ENCODE results near the gene LHFPL2.

The LHFPL2 gene

DNA sequence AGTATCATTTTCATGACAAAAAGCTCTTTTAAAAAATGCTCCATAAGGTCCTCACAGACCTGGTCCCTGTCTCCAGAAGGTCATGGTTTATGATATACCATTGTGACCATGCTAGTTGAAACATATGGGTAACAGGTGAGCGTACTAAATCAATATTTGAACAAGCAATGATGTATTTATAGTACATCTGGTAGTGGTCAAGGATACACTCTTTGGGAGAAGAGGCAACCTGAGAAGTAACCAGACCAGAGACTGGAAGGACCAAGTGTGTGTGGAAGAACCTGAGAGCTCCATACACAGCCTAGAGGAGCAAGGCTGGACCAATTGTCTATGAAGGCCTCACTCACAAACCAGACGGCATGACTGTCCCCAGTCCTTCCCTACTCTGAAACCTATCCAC lies 55.1 kb downstream of the LHFPL2 start:
- no peak for DNase-seq

DNA sequence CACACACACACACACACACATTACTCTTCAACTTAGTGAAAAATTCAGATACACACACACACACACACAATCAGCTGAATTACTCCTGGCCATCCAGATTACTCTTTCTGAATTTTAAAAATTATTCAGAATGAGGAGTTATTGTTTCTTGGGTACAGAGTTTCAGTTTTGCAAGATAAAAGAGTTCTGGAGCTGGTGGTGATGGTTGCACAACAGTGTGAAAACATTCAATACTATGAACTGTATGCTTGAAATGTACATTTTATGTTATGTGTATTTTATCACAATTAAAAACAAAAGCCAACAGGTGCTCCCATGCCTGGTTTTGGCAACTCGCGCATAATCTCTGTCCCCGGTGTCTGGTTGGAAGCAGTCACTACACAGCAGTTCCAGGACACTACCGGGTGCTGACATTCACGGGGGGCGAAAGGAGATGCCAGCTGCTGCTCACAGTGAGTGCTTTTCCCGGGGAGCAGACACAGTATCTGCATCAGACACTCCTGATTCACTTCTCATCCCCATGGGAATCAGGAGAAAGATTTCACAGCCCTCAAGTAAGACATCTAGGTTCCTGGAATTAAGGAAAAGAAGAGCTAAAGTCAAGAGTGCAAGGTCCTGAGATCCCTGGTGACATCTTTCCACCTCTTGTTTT lies 55.7 kb downstream of the LHFPL2 start:
- DNase-seq, result no peak

DNA sequence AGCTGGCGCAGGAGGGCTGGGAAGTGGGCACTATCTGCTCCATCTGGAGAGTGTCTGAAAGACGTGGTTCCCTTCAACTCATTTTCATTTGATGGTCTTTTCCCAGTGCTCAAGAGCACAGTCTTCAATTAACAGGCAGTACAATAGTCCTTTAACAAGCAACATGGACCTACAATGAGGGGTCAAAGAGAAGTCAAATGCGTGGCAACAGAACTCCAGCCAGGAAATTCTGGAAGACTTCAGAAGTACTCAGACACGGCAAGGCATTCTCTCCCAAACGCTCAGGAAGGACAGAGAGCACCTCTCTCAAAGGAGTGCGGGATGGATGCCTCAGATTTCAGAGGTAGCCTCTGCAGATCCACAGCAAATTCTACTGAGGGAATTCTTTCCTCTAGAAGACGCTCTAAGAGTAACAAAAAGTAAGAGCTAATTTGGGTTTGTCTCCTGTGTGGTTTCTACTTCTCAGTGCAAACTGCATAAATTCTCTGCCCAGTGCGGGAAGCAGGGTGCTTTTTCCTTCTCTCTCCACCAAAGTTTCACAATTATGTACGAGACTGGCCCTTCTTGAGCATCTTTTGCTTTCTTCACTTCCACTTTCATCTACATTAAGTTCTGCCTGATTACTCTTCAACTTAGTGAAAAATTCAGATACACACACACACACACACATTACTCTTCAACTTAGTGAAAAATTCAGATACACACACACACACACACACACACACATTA lies 56.4 kb downstream of the LHFPL2 start:
- DNase-seq, result no peak

- DNase-seq, result no peak
Measured at GRCh38 chr5:78591138-78591612, 57.4 kb downstream of the LHFPL2 start.

GRCh38 chr5:78589923-78590322 lies 58.6 kb downstream of the LHFPL2 start:
- DNase-seq, result no peak

DNA sequence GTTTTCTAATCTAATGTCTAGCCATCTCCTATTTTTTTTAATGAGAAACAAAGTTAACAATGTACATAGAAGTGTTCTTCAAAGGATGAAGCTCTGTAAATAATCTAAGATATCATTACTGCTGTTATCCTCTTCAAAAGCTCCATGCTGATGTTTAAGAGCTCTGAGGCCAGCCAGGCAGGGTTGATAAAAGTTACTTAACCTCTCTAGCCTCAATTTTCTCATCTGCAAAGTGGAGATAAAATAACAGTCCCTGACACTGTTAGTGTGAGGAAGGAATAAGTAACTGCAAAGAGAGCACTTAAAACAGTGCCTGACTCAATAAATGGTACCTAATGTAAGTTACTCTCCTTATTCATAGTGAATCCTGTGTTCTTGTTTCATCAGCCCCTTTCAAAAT lies 60.1 kb downstream of the LHFPL2 start:
- DNase-seq, result no peak

GRCh38 chr5:78587775-78588291 lies 60.7 kb downstream of the LHFPL2 start:
- no peak for DNase-seq

GRCh38 chr5:78587081-78587774 lies 61.3 kb downstream of the LHFPL2 start:
- no peak for DNase-seq

- no peak for DNase-seq
Measured at GRCh38 chr5:78586251-78586650, 62.3 kb downstream of the LHFPL2 start.

- DNase-seq, result no peak
Measured at GRCh38 chr5:78578015-78578414, 70.6 kb downstream of the LHFPL2 start.

DNA sequence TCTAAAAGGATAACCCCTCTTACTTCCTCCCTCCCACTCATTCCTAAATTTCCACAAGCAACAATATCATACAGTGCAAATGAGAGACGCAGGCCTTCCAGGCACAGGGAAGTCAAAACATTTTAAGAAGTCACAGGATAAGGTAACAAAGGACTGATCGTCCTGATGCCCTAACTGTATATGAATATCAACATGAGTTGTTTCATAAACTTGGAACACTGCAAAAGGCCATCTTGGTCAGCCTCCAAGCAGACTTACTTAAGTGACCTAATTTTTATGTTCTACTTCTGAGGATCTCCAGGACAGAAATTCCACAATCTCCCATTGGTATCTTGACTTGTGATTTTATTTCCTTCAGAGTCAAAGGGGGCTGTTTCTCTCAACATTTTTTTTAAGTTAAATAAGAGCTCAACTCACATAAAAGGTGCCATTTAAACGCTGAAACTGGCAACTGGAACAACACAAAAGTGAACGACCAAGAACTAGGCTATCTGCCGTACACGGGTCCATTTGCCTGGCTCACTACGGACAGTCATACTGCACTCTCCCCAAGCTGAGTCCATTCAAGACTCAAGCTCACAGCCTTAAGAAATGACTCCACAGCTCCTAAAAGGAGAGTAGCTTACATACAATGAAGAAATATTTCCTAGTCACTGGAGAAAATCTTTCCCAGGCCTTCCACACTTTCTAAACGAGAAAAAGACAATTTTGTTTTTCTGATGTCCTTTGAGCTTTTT lies 71.3 kb downstream of the LHFPL2 start:
- DNase-seq, result no peak

DNA sequence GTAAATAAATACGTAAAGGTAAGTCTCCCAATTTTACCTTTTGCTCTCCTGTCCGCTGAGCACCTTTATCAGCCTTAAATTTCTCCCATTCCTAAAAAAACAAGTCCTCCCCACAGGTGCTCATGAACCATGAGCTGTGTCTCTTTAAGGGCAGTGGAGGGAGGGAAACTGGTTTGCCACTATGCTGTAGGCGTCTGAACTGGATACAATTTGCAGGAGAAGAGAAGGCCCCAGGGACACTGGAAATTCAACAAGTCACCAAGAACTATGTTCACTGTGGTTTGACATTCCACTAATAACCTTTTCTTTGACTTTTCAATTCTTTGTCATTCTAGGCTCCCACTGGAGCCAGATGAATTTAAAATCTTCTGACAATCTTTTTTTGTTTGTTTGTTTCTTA lies 72.2 kb downstream of the LHFPL2 start:
- DNase-seq, result no peak

GRCh38 chr5:78574731-78575161 lies 73.8 kb downstream of the LHFPL2 start:
- DNase-seq, result no peak

DNA sequence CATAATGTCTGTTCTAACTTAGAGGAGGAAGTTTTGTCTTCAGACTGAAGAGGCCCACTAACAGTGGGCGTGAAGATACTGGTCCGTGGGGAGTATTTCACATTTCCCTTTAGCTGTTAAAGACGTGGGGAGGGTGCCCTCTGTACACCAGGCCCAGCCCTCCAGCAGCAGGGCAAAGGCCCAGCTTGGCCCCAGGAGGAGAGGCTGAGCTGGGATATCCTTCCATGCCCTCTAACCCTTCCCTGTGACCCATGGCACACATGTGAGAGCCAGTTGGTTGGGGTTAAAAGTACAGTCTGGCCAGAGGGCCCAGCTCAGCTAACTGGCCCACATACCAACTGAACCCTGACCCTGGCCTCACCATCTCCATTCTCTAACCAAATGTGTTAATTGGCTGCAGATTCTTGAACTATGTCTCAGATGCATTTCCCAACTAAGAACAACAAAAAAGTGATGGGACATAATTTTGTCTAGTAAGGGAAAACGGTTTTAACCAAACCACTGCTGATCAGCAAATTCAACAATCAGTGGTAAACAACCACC lies 74.4 kb downstream of the LHFPL2 start:
- no peak for DNase-seq

GRCh38 chr5:78573318-78573717 lies 75.3 kb downstream of the LHFPL2 start:
- no peak for DNase-seq

GRCh38 chr5:78570646-78571045 lies 77.9 kb downstream of the LHFPL2 start:
- DNase-seq, result no peak

GRCh38 chr5:78569441-78569840 lies 79.1 kb downstream of the LHFPL2 start:
- DNase-seq, result no peak

GRCh38 chr5:78568676-78569075 lies 79.9 kb downstream of the LHFPL2 start:
- DNase-seq, result no peak

- no peak for DNase-seq
Measured at GRCh38 chr5:78568212-78568611, 80.4 kb downstream of the LHFPL2 start.

DNA sequence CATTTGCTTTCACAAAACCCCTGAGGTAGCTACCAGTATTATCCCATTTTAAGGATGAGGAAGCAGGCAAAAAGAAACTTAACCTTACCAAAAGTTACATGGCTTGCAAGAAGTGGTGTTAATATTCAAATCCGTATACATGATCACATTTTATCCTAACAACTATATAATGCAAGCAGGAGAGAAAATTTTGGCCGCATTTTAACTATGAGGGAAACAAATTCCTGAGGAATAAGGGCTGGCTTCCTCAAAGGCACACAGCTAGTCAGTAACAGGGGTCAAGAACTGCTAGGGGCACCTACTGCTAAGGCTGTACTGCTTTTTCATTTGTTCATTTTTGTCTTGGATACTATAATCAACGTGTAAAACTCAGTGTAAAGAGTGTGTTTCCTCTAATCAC lies 81.0 kb downstream of the LHFPL2 start:
- no peak for DNase-seq

- no peak for DNase-seq
Measured at GRCh38 chr5:78566747-78567425, 81.7 kb downstream of the LHFPL2 start.

GRCh38 chr5:78565395-78565794 lies 83.2 kb downstream of the LHFPL2 start:
- DNase-seq, result no peak
